ENCODE measurements around the gene CAPN1. TPM values are rescaled to one million over a fixed set of nuclear protein-coding genes. Genes with fewer than 3 reads are reported as not detected.

CAPN1 gene
- total and polyA plus RNA-seq, 8 donors: 103 to 144 (median 108) TPM

DNA sequence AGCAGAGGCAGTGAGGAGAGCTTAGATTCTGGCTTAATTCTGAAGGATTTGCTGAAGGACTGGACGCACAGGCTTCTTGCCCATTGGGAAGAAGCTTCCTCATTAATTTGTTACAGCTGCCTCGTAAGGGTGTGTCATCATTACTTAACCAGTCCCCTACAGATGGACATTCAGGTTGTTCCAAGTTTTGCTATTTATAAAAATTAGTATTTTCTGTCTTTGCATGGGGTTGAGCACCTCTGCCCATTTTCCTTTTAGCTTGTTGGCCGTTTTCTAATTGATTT lies 38.1 kb downstream of the CAPN1 start:
- no peaks in the 10 kb centered on the region for H3K27me3 ChIP-seq
- no peaks in the 10 kb centered on the region for H3K4me1 ChIP-seq
- H3K27ac ChIP-seq: no peak overlapping the region
- no peak overlapping the region for H3K4me3 ChIP-seq
- FAIRE-seq (no peak), ATAC-seq (no peak), DNase-seq (no peak)
- no peaks in the 10 kb centered on the region for H3K36me3 ChIP-seq
- intact Hi-C loops (cut with DNase I): loop anchor here in 2 of 3 donors (10.0 kb wide), 2 partner anchors 105 to 315 kb away; no protein-coding TSS in a partner anchor
- TF ChIP-seq, protein P1, sequence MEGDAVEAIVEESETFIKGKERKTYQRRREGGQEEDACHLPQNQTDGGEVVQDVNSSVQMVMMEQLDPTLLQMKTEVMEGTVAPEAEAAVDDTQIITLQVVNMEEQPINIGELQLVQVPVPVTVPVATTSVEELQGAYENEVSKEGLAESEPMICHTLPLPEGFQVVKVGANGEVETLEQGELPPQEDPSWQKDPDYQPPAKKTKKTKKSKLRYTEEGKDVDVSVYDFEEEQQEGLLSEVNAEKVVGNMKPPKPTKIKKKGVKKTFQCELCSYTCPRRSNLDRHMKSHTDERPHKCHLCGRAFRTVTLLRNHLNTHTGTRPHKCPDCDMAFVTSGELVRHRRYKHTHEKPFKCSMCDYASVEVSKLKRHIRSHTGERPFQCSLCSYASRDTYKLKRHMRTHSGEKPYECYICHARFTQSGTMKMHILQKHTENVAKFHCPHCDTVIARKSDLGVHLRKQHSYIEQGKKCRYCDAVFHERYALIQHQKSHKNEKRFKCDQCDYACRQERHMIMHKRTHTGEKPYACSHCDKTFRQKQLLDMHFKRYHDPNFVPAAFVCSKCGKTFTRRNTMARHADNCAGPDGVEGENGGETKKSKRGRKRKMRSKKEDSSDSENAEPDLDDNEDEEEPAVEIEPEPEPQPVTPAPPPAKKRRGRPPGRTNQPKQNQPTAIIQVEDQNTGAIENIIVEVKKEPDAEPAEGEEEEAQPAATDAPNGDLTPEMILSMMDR (IDR thresholded peaks at IDR 0.05): no peak
- WGBS, 2 donors: 72% methylated on average over 3 of the region's 3 CpGs
- no peaks in the 10 kb centered on the region for H3K9me3 ChIP-seq

DNA sequence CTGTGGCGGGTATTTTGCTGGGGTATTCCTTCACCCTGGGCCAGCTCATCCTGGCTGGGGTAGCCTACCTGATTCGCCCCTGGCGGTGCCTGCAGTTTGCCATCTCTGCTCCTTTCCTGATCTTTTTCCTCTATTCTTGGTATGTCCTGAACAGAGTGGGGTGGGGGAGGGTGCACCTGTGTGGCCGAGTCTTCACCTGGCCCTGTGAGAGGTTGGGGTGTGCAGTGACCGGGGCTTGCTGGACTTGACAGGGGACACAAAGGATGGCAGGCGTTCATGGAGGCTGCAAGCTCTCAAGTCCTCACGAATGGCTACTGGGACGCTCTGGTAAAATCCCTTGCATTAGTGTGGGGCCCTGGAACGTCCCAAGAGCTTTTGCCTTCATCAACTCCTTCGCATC lies 39.3 kb downstream of the CAPN1 start:
- H3K9me3 ChIP-seq: no peaks in the 10 kb centered on the region
- FAIRE-seq (no peak), DNase-seq (peak in 1 of 6 donors; percentile 29), ATAC-seq (no peak)
- TF ChIP-seq, protein P1 (IDR thresholded peaks at IDR 0.05): no peak
- H3K27me3 ChIP-seq: no peaks in the 10 kb centered on the region
- no peak overlapping the region for H3K4me3 ChIP-seq
- WGBS, 2 donors: 86 to 89% methylated on average over 10 of the region's 10 CpGs
- intact Hi-C loops (cut with DNase I): loop anchor here in 1 of 3 donors (10.0 kb wide), 1 partner anchor 104 kb away; no protein-coding TSS in a partner anchor
- no peak overlapping the region for H3K27ac ChIP-seq
- no peaks in the 10 kb centered on the region for H3K36me3 ChIP-seq
- no peaks in the 10 kb centered on the region for H3K4me1 ChIP-seq

DNA sequence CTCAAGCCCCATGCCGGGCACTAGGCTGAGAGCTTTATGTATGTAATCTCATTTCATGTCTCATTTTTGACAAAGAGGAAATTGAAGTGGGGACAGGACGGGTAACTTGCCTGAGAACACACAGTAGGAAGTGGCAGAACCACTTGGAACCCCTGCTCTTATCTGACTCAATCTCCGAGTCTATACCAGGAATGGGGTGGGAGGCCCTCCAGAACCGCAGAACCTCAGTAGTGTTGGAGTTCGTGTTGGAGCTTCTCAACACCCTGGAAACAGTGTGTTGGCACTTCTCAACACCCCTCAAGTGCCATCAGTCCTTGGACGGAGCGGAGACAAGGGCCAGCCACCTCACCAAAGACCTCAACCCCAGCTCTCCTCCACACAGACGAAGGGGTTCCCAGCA lies 41.3 kb downstream of the CAPN1 start:
- DNase-seq (no peak), ATAC-seq (no peak), FAIRE-seq (no peak)
- no peaks in the 10 kb centered on the region for H3K4me1 ChIP-seq
- H3K9me3 ChIP-seq: no peaks in the 10 kb centered on the region
- no peaks in the 10 kb centered on the region for H3K36me3 ChIP-seq
- WGBS, 2 donors: 80 to 82% methylated on average over 8 of the region's 8 CpGs
- H3K27ac ChIP-seq: no peak overlapping the region
- no peak overlapping the region for H3K4me3 ChIP-seq
- intact Hi-C loops (cut with DNase I): loop anchor here in 1 of 3 donors (10.0 kb wide), 1 partner anchor 102 kb away; no protein-coding TSS in a partner anchor
- TF ChIP-seq, protein P1 (IDR thresholded peaks at IDR 0.05): no peak
- H3K27me3 ChIP-seq: no peaks in the 10 kb centered on the region

DNA sequence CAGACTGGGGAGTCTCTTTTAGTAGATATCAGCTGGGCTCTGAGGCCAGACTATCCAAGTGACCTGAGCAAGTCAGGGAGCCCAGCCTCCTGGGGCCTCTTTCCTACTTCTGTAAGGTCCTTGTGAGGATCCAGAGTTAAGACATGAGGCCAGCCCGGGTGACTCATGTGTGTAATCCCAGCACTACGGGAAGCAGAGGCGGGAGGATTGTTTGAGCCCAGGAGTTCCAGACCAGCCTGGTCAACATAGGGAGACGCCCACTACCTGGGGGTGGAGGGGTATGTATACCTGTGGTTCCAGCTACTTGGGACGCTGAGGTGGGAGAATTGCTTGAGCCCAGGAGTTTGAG lies 43.2 kb downstream of the CAPN1 start:
- intact Hi-C loops (cut with DNase I): loop anchor here in 1 of 3 donors (10.0 kb wide), 1 partner anchor 100 kb away; no protein-coding TSS in a partner anchor
- no peaks in the 10 kb centered on the region for H3K36me3 ChIP-seq
- DNase-seq: no peak
- no peak for FAIRE-seq
- no peak overlapping the region for H3K27ac ChIP-seq
- TF ChIP-seq, protein P1 (IDR thresholded peaks at IDR 0.05): no peak
- WGBS, 2 donors: 53 to 59% methylated on average over 5 of the region's 5 CpGs
- H3K4me3 ChIP-seq: no peak overlapping the region
- peak; percentile 44 to 77 (median 60) for ATAC-seq
- no peaks in the 10 kb centered on the region for H3K27me3 ChIP-seq
- no peaks in the 10 kb centered on the region for H3K9me3 ChIP-seq
- no peaks in the 10 kb centered on the region for H3K4me1 ChIP-seq

DNA sequence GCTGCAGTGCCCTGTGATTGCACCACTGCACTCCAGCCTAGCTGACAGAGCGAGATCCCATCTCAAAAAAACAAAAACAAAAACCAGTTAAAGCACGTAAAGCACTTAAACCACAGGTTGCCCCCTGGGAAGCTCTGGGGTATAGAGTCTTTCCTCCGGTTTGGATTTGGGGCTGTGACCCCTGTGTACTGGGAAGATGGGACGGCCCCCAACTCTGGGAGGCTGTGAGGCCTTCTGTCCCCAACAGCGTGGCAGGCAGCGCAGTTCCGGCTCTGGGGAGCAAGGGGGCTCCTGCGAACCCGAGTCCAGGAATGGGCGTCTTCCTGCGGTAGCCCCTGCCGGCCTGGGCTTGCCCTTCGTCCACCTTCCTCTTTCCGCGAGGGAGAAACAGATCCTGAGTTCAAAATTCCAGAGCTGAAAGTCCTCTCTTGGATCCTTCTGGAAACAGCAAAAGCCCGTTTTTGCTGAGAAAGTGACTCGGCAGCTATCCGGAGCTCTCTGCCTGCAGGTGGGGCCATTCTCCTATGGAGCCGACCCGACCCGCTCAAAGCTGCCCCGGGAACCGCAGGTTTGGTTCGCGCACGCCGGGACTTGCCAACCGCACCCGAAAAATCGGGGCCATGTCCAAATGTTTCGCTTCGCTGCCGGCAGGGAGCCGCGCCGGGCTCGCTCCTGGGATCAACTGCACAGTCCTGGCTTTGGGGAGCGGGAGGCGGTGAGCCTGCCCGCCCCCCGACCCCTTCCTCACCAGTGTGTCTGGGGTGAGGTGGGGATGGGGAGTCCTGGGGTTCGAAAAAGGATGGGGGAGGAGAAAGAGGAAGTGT lies 43.8 kb downstream of the CAPN1 start:
- H3K27ac ChIP-seq: no peak overlapping the region
- H3K4me1 ChIP-seq: no peaks in the 10 kb centered on the region
- H3K9me3 ChIP-seq: no peaks in the 10 kb centered on the region
- no peaks in the 10 kb centered on the region for H3K27me3 ChIP-seq
- intact Hi-C loops (cut with DNase I): loop anchor here in 1 of 3 donors (10.0 kb wide), 1 partner anchor 99 kb away; no protein-coding TSS in a partner anchor
- H3K4me3 ChIP-seq: peak overlapping the region in 2 of 4 donors; percentile 28 to 38
- DNase-seq (peak in 5 of 6 donors; percentile 49 to 76 (median 60)), ATAC-seq (peak; percentile 90 to 96 (median 94)), FAIRE-seq (no peak)
- 21 to 31% methylated on average over 41 to 42 of the region's 42 CpGs for WGBS, 2 donors
- TF ChIP-seq, protein P1 (IDR thresholded peaks at IDR 0.05): peak in 2 of 4 donors; percentile 18 to 24
- H3K36me3 ChIP-seq: no peaks in the 10 kb centered on the region
